Measurements from ENCODE around the gene PLEKHG7. TPM values are rescaled to one million over a fixed set of nuclear protein-coding genes. Genes with fewer than 3 reads are reported as not detected.

The PLEKHG7 gene
- total and polyA plus RNA-seq, 10 of the 15 experiments (the other 5 are each of a cell fraction or from before 2014, with no cell fraction given) = 0.16 to 1.3 (median 0.65) TPM; not detected in 1

DNA sequence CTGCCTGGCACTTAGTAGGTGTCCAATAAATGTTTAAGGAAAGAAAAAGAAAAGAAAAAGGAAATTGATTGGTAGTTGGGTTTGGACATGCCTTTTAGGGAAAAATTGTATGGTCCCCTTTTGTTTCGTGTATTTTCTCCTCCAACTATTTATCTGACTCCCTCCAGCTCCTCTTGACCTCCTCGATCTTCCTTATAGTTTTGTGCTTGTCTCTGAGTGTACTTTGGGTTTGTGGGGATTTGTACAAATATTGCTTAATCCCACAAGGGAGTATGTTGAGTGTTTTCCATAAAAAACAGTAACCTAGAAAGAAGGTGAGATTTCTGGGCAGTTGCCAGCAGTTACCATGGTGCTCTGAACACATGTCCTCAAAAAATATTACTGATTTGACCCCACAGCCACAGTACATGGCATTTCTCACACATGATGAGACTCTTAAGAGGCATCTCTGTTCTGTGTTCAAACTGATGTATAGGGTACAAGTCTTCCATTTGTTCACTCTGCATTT is 15.7 kb downstream of the PLEKHG7 start:
- FAIRE-seq (no peak), ATAC-seq (no peak), DNase-seq (ENCODE audit: low read depth, low spot score) (no peak)
- Histone ChIP-seq H3K79me2 (ENCODE audit: control insufficient read depth, insufficient read depth, low read length) (no peaks in the 10 kb centered on the region), H3K9ac (ENCODE audit: control insufficient read depth, insufficient read depth, low read length) (no peak overlapping the region), H2AFZ (ENCODE audit: control insufficient read depth, low read depth, low read length) (no peak overlapping the region), H3K27ac (ENCODE audit: control insufficient read depth, insufficient read depth) (no peak overlapping the region), H3K9me3 (replicated peaks; ENCODE audit: control insufficient read depth, insufficient read depth, low read length) (no peaks in the 10 kb centered on the region), H4K20me1 (ENCODE audit: control insufficient read depth, insufficient read depth) (no peaks in the 10 kb centered on the region), H3K4me3 (no peak overlapping the region), H3K27me3 (replicated peaks in 1 of 2; ENCODE audit: control insufficient read depth in 2 of 2, insufficient read depth in 2 of 2, low read length in 1 of 2) (no peaks in the 10 kb centered on the region), H3K4me1 (ENCODE audit: control insufficient read depth, insufficient read depth, low read length) (no peaks in the 10 kb centered on the region), H3K4me2 (ENCODE audit: control insufficient read depth, insufficient read depth) (no peak overlapping the region), H3K36me3 (ENCODE audit: control insufficient read depth in 2 of 2, insufficient read depth in 2 of 2, low read length in 1 of 2) (no peaks in the 10 kb centered on the region)
- BruUV-seq (replicated peaks) = no TSS peak
- intact Hi-C loops (cut with micrococcal nuclease; ENCODE audit: unreplicated experiment) (no loop called here), in situ Hi-C loops (cut with MboI) (no loop called here)
- ChIA-PET POLR2A (no interaction called here), SMC1A (ENCODE audit: uncharacterized antibody, unreplicated experiment) (interaction anchor here (0.7 to 1.1 kb wide), 3 partner anchors 15 to 65 kb away, joined by 3 read pairs; no protein-coding TSS in a partner anchor), CTCF (interaction anchor here (0.9 to 2.3 kb wide), 6 partner anchors 8 to 1383 kb away, joined by 3 to 6 read pairs (median 4); no protein-coding TSS in a partner anchor), RAD21 (ENCODE audit: unreplicated experiment) (interaction anchor here (0.7 to 0.9 kb wide), 2 partner anchors 58 to 65 kb away, joined by 3 read pairs; no protein-coding TSS in a partner anchor)
- 97% methylated on average over 2 of the region's 2 CpGs for WGBS (ENCODE audit: insufficient coverage, insufficient replicate concordance, low lambda C conversion rate, missing lambda C conversion rate)
- no peak for TF ChIP-seq MXI1 (IDR thresholded peaks at IDR 0.05; ENCODE audit: low read depth, low read length)
- TF ChIP-seq MEF2A (IDR thresholded peaks at IDR 0.05; ENCODE audit: insufficient read depth, low read depth, low read length) = no peak
- TF ChIP-seq SP1 (IDR thresholded peaks at IDR 0.05; ENCODE audit: low read depth, low read length) = no peak
- TF ChIP-seq ZBED1 (IDR thresholded peaks at IDR 0.05; ENCODE audit: borderline replicate concordance) = no peak
- TF ChIP-seq ASH2L (IDR thresholded peaks at IDR 0.05; ENCODE audit: borderline replicate concordance, low read depth) = no peak
- TF ChIP-seq, protein P1, sequence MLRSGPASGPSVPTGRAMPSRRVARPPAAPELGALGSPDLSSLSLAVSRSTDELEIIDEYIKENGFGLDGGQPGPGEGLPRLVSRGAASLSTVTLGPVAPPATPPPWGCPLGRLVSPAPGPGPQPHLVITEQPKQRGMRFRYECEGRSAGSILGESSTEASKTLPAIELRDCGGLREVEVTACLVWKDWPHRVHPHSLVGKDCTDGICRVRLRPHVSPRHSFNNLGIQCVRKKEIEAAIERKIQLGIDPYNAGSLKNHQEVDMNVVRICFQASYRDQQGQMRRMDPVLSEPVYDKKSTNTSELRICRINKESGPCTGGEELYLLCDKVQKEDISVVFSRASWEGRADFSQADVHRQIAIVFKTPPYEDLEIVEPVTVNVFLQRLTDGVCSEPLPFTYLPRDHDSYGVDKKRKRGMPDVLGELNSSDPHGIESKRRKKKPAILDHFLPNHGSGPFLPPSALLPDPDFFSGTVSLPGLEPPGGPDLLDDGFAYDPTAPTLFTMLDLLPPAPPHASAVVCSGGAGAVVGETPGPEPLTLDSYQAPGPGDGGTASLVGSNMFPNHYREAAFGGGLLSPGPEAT (IDR thresholded peaks at IDR 0.05; ENCODE audit: low read depth) = no peak
- TF ChIP-seq SMAD1 (IDR thresholded peaks at IDR 0.05; ENCODE audit: low read depth, partially characterized antibody) = no peak
- no peak for TF ChIP-seq EGR1 (IDR thresholded peaks at IDR 0.05; ENCODE audit: borderline replicate concordance in 1 of 2, low read depth in 2 of 2, low read length in 2 of 2)
- TF ChIP-seq ZNF24 (IDR thresholded peaks at IDR 0.05) = no peak
- TF ChIP-seq SMARCA5 (IDR thresholded peaks at IDR 0.05) = no peak
- TF ChIP-seq RBBP5 (conservative IDR thresholded peaks at IDR 0.05) = no peak
- TF ChIP-seq YY1 (IDR thresholded peaks at IDR 0.05; ENCODE audit: low read depth, low read length) = no peak
- no peak for TF ChIP-seq IRF4 (IDR thresholded peaks at IDR 0.05; ENCODE audit: low read depth, low read length)
- TF ChIP-seq SREBF1 (IDR thresholded peaks at IDR 0.05; ENCODE audit: low read length) = no peak
- TF ChIP-seq, protein P2, sequence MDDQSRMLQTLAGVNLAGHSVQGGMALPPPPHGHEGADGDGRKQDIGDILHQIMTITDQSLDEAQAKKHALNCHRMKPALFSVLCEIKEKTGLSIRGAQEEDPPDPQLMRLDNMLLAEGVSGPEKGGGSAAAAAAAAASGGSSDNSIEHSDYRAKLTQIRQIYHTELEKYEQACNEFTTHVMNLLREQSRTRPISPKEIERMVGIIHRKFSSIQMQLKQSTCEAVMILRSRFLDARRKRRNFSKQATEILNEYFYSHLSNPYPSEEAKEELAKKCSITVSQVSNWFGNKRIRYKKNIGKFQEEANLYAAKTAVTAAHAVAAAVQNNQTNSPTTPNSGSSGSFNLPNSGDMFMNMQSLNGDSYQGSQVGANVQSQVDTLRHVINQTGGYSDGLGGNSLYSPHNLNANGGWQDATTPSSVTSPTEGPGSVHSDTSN (IDR thresholded peaks at IDR 0.05; ENCODE audit: insufficient replicate concordance, low read depth, low read length) = no peak
- TF ChIP-seq, protein P3, sequence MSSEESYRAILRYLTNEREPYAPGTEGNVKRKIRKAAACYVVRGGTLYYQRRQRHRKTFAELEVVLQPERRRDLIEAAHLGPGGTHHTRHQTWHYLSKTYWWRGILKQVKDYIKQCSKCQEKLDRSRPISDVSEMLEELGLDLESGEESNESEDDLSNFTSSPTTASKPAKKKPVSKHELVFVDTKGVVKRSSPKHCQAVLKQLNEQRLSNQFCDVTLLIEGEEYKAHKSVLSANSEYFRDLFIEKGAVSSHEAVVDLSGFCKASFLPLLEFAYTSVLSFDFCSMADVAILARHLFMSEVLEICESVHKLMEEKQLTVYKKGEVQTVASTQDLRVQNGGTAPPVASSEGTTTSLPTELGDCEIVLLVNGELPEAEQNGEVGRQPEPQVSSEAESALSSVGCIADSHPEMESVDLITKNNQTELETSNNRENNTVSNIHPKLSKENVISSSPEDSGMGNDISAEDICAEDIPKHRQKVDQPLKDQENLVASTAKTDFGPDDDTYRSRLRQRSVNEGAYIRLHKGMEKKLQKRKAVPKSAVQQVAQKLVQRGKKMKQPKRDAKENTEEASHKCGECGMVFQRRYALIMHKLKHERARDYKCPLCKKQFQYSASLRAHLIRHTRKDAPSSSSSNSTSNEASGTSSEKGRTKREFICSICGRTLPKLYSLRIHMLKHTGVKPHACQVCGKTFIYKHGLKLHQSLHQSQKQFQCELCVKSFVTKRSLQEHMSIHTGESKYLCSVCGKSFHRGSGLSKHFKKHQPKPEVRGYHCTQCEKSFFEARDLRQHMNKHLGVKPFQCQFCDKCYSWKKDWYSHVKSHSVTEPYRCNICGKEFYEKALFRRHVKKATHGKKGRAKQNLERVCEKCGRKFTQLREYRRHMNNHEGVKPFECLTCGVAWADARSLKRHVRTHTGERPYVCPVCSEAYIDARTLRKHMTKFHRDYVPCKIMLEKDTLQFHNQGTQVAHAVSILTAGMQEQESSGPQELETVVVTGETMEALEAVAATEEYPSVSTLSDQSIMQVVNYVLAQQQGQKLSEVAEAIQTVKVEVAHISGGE (CRISPR knock-in tag; IDR thresholded peaks at IDR 0.05) = no peak
- TF ChIP-seq HDGF (IDR thresholded peaks at IDR 0.05) = no peak
- no peak for TF ChIP-seq TBL1XR1 (IDR thresholded peaks at IDR 0.05; ENCODE audit: low read depth, low read length)
